ENCODE results near the gene ACADVL. TPM values are rescaled to one million over a fixed set of nuclear protein-coding genes. Genes with fewer than 3 reads are reported as not detected.

ACADVL gene
- total RNA-seq, 1 donor from 2014 or later = 1,052 TPM

Small RNA genes lying within 50 kb of the gene (microRNA-seq; reads per million reads assigned to microRNA genes)
- gene MIR324 (ENCODE audit: borderline number of aligned reads) = 1,226 reads per million, percentile 80 among the genes with 10 or more reads in this experiment

Other genes with a start within 250 kb of the ACADVL start
- 0.16 TPM for gene ALOX12, start 223.9 kb upstream of the ACADVL start, total RNA-seq
- 243 TPM for gene RNASEK, start 207.3 kb upstream of the ACADVL start, total RNA-seq
- gene BCL6B, start 196.9 kb upstream of the ACADVL start, total RNA-seq = 32.2 TPM
- gene SLC16A13, start 183.9 kb upstream of the ACADVL start, total RNA-seq = 2.9 TPM
- gene SLC16A11, start 175.8 kb upstream of the ACADVL start, total RNA-seq = 0.84 TPM
- 20.6 TPM for gene CLEC10A, start 139.7 kb upstream of the ACADVL start, total RNA-seq
- gene ASGR2, start 105.1 kb upstream of the ACADVL start, total RNA-seq = 3.3 TPM
- 2.2 TPM for gene ASGR1, start 40.6 kb upstream of the ACADVL start, total RNA-seq
- 16.0 TPM for gene DLG4, start 102 bp upstream of the ACADVL start, total RNA-seq
- 24.7 TPM for gene DVL2, start 14.6 kb downstream of the ACADVL start, total RNA-seq
- 47.4 TPM for gene PHF23, start 19.5 kb downstream of the ACADVL start, total RNA-seq
- gene GABARAP, start 22.5 kb downstream of the ACADVL start, total RNA-seq = 468 TPM
- gene CTDNEP1, start 31.8 kb downstream of the ACADVL start, total RNA-seq = 120 TPM
- 44.1 TPM for gene ELP5, start 32.3 kb downstream of the ACADVL start, total RNA-seq
- 5.6 TPM for gene CLDN7, start 42.5 kb downstream of the ACADVL start, total RNA-seq
- gene SLC2A4, start 61.8 kb downstream of the ACADVL start, total RNA-seq = 8.1 TPM
- 2.3 TPM for gene YBX2, start 74.7 kb downstream of the ACADVL start, total RNA-seq
- gene EIF5A, start 87.7 kb downstream of the ACADVL start, total RNA-seq = 503 TPM
- gene GPS2, start 95.4 kb downstream of the ACADVL start, total RNA-seq = 51.2 TPM
- 25.4 TPM for gene NEURL4, start 109.4 kb downstream of the ACADVL start, total RNA-seq
- 18.8 TPM for gene ACAP1, start 116.6 kb downstream of the ACADVL start, total RNA-seq
- gene KCTD11, start 132.2 kb downstream of the ACADVL start, total RNA-seq = 11.9 TPM
- not detected for gene TMEM95, start 135.2 kb downstream of the ACADVL start, total RNA-seq
- gene TNK1, start 161.2 kb downstream of the ACADVL start, total RNA-seq = 0.71 TPM
- 42.6 TPM for gene PLSCR3, start 174.6 kb downstream of the ACADVL start, total RNA-seq
- 68.7 TPM for gene TMEM256, start 184.2 kb downstream of the ACADVL start, total RNA-seq
- gene NLGN2, start 187.9 kb downstream of the ACADVL start, total RNA-seq = 21.0 TPM
- not detected for gene SPEM1, start 200.4 kb downstream of the ACADVL start, total RNA-seq
- gene SPEM2, start 205.7 kb downstream of the ACADVL start, total RNA-seq = not detected
- not detected for gene SPEM3, start 208.9 kb downstream of the ACADVL start, total RNA-seq
- gene TMEM102, start 215.5 kb downstream of the ACADVL start, total RNA-seq = 3.2 TPM
- 2.4 TPM for gene FGF11, start 219.6 kb downstream of the ACADVL start, total RNA-seq
- gene CHRNB1, start 225.1 kb downstream of the ACADVL start, total RNA-seq = 6.8 TPM